ENCODE results near the gene LGALS14. TPM values are rescaled to one million over a fixed set of nuclear protein-coding genes. Genes with fewer than 3 reads are reported as not detected.

The LGALS14 gene
- total and polyA plus RNA-seq, 2 of the 8 experiments (the other 6 are each of a cell fraction or from before 2014, with no cell fraction given), result 0.50 to 0.77 TPM

DNA sequence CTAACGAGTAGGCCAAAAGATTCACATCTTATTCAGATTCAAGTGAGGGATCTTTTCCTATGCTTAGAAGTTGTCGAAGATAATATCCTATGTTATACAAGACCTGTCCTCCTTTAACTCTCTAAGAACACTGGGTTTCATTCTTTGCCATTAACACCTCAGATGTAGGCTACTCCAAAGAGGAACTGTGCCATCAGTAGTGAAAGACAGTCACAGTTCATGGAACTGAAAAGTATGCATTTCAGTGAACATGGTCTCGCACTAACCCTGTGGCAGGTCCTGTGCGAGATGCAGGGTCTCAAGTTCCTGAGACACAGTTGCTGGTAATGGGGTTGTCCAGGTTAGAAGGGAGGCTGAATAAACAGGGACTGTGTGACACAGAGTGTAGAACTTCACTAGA is 44.5 kb upstream of the LGALS14 start:
- FAIRE-seq (no peak), DNase-seq (ENCODE audit: low read depth in 1 of 2, low spot score in 2 of 2) (no peak)
- H2AK5ac ChIP-seq (ENCODE audit: low read depth, low read length), result no peak overlapping the region
- no peaks in the 10 kb centered on the region for H3K79me1 ChIP-seq (ENCODE audit: low read depth, low read length)
- H4K20me1 ChIP-seq (replicated peaks in 1 of 2; ENCODE audit: control insufficient read depth in 1 of 2, insufficient read depth in 2 of 2, low read length in 2 of 2), result no peaks in the 10 kb centered on the region
- H3K4me1 ChIP-seq (replicated peaks in 1 of 4; ENCODE audit: control insufficient read depth in 3 of 4, insufficient read depth in 4 of 4, low read length in 3 of 4), result no peaks in the 10 kb centered on the region
- no peak overlapping the region for H3K23ac ChIP-seq (ENCODE audit: insufficient read length)
- H3K9me3 ChIP-seq (ENCODE audit: insufficient read depth in 2 of 2, low read depth in 1 of 2, low read length in 1 of 2), result no peaks in the 10 kb centered on the region
- no peak overlapping the region for H4K5ac ChIP-seq (ENCODE audit: insufficient read length, low read depth, low read length)
- H3K4ac ChIP-seq (replicated peaks; ENCODE audit: insufficient read length, low read depth, low read length), result no peak overlapping the region
- H3K9ac ChIP-seq (replicated peaks in 1 of 4; ENCODE audit: extremely low read depth in 1 of 4, low read depth in 3 of 4, low read length in 3 of 4), result no peak overlapping the region
- no peak overlapping the region for H3K14ac ChIP-seq (ENCODE audit: insufficient read length)
- H3K18ac ChIP-seq (ENCODE audit: extremely low read depth, low read length), result no peak overlapping the region
- no peak overlapping the region for H2AFZ ChIP-seq (ENCODE audit: low read length)
- H3K56ac ChIP-seq (replicated peaks; ENCODE audit: insufficient read length, low read depth, low read length), result no peak overlapping the region
- no peak overlapping the region for H3K27ac ChIP-seq (ENCODE audit: low read depth, low read length)
- 93% methylated on average over 4 of the region's 4 CpGs; no CpG with 5 or more reads in 1 of the 2 experiments for WGBS, 2 experiments (ENCODE audit: extremely low coverage in 1 of 2, insufficient coverage in 1 of 2, insufficient read length in 1 of 2, insufficient replicate concordance in 2 of 2, low coverage in 1 of 2, low lambda C conversion rate in 2 of 2, missing lambda C conversion rate in 1 of 2)
- no peak overlapping the region for H2BK20ac ChIP-seq (ENCODE audit: low read length)
- no peaks in the 10 kb centered on the region for H3K79me2 ChIP-seq (ENCODE audit: control insufficient read depth in 1 of 2, insufficient read depth in 2 of 2, low read length in 2 of 2)
- no peaks in the 10 kb centered on the region for H3K23me2 ChIP-seq (ENCODE audit: low read depth, low read length)
- TF ChIP-seq CEBPB (IDR thresholded peaks at IDR 0.05; ENCODE audit: low read depth, low read length) (no peak), EGR1 (IDR thresholded peaks at IDR 0.05; ENCODE audit: borderline replicate concordance, low read depth, low read length) (no peak), SAP30 (IDR thresholded peaks at IDR 0.05; ENCODE audit: insufficient read depth, insufficient replicate concordance, low read length) (no peak), BRCA1 (IDR thresholded peaks at IDR 0.05; ENCODE audit: low read depth, low read length) (no peak), CBX5 (IDR thresholded peaks at IDR 0.05; ENCODE audit: low read depth, low read length) (no peak), MAX (IDR thresholded peaks at IDR 0.05) (no peak)
- no peak overlapping the region for H2BK12ac ChIP-seq (ENCODE audit: low read depth, low read length)
- CTCF ChIA-PET (ENCODE audit: partially characterized antibody), result no interaction called here
- no peak overlapping the region for H2BK15ac ChIP-seq (ENCODE audit: low read length)
- no peaks in the 10 kb centered on the region for H3K36me3 ChIP-seq (ENCODE audit: control insufficient read depth in 2 of 4, insufficient read depth in 4 of 4, low read length in 3 of 4)
- H2BK5ac ChIP-seq (ENCODE audit: low read depth, low read length), result no peak overlapping the region
- H4K91ac ChIP-seq (replicated peaks; ENCODE audit: insufficient read length, low read length), result no peak overlapping the region
- POLR2A ChIA-PET (ENCODE audit: partially characterized antibody), result no interaction called here
- H3K27me3 ChIP-seq (replicated peaks in 1 of 4; ENCODE audit: control insufficient read depth in 3 of 4, extremely low read depth in 1 of 4, insufficient read depth in 3 of 4, low read length in 3 of 4), result no peaks in the 10 kb centered on the region
- H3K4me3 ChIP-seq (ENCODE audit: extremely low read depth in 1 of 4, insufficient read depth in 2 of 4, low read depth in 3 of 4, low read length in 4 of 4), result no peak overlapping the region
- no peak overlapping the region for H4K8ac ChIP-seq (ENCODE audit: extremely low read depth, insufficient read depth, low read length)
- no peak overlapping the region for H2BK120ac ChIP-seq (replicated peaks; ENCODE audit: low read depth, low read length)
- H3K4me2 ChIP-seq (ENCODE audit: insufficient read depth in 1 of 2, low read depth in 2 of 2, low read length in 2 of 2), result no peak overlapping the region

Measured in H1 (cell line).